B cell (primary cell): ENCODE data around the gene AKR1A1. TPM values are rescaled to one million over a fixed set of nuclear protein-coding genes. Genes with fewer than 3 reads are reported as not detected.

Experiments
- ATAC-seq: fragments of 200-7000 bp; cut with Tn5 transposase; one replicate; pipeline ENCODE4 v1.10.0; 2021; ENCODE audit warnings: low read depth, mild to moderate bottlenecking, moderate number of reproducible peaks, moderate library complexity
- CTCF ChIA-PET: fragments of 350-600 bp; sonication (Branson Sonifier 250); formaldehyde crosslinking; loops from one replicate; lab custom pipeline; 2021; ENCODE audit warnings: antibody characterized with exemption, inconsistent platforms; lab: Charles Lee
- POLR2A ChIA-PET: fragments of 350-600 bp; sonication (Branson Sonifier 250); formaldehyde crosslinking; loops from one replicate; lab custom pipeline; 2021; ENCODE audit warnings: antibody characterized with exemption; lab: Charles Lee
- DNase-seq: peaks from one replicate; pipeline ENCODE4 v3.0.0; 2013
- H2AFZ ChIP-seq: 2 replicates; pipeline ENCODE4 v1.6.1; 2012; ENCODE audit warnings: mild to moderate bottlenecking, low read depth, low read length; ENCODE audit not compliant: insufficient read depth, poor library complexity, severe bottlenecking
- H3K27ac ChIP-seq, 2 donors: 1 replicate in 1 of 2; 2 replicates in 1 of 2; pipeline ENCODE4 v1.5.1; 2012 to 2013; ENCODE audit warnings: low read length in 2 of 2, mild to moderate bottlenecking in 2 of 2, moderate library complexity in 1 of 2
- H3K27me3 ChIP-seq, 4 experiments: fragments of 200-600 bp in 1 of 4; sonication (generic) in 1 of 4; replicated peaks in 1 of 4; 1 replicate in 2 of 4; 2 replicates in 2 of 4; pipeline versions ENCODE4 v1.6.1 to v1.7.0; 2013 to 2016; ENCODE audit warnings: low read length in 3 of 4, mild to moderate bottlenecking in 2 of 4, mixed read lengths in 1 of 4, moderate library complexity in 1 of 4; ENCODE audit not compliant: insufficient read depth in 4 of 4, control insufficient read depth in 3 of 4; ENCODE audit errors: control extremely low read depth in 1 of 4
- H3K36me3 ChIP-seq, 2 experiments: replicated peaks in 1 of 2; 1 replicate in 1 of 2; 2 replicates in 1 of 2; pipeline versions ENCODE4 v1.6.1 to v1.7.1; 2013; ENCODE audit warnings: low read length in 1 of 2; ENCODE audit not compliant: insufficient read depth in 2 of 2, control insufficient read depth in 1 of 2; ENCODE audit errors: control extremely low read depth in 1 of 2, extremely low read depth in 1 of 2
- H3K4me1 ChIP-seq, 2 donors: fragments of 200-600 bp in 1 of 2; sonication (generic) in 1 of 2; 1 replicate in 1 of 2; 2 replicates in 1 of 2; pipeline versions ENCODE4 v1.5.1 to v1.6.1; 2013 to 2017; ENCODE audit warnings: low read length in 2 of 2; ENCODE audit not compliant: control insufficient read depth in 2 of 2, insufficient read depth in 2 of 2
- H3K4me2 ChIP-seq: replicated peaks from 2 replicates; pipeline ENCODE3; 2012; ENCODE audit warnings: mild to moderate bottlenecking, low read depth, low read length; ENCODE audit not compliant: poor library complexity, severe bottlenecking
- H3K4me3 ChIP-seq, 5 experiments: fragments of 200-600 bp in 1 of 5; sonication (generic) in 1 of 5; 1 replicate in 3 of 5; 2 replicates in 2 of 5; pipeline versions ENCODE4 v1.5.1 to v1.7.0; 2011 to 2016; ENCODE audit warnings: low read length in 4 of 5, mild to moderate bottlenecking in 4 of 5, low read depth in 2 of 5, control low read depth in 1 of 5, moderate library complexity in 1 of 5; ENCODE audit not compliant: insufficient read depth in 1 of 5; ENCODE audit errors: control extremely low read depth in 1 of 5, extremely low read depth in 1 of 5
- H3K79me2 ChIP-seq: fragments of 200-600 bp; sonication (generic); one replicate; pipeline ENCODE4 v1.6.0; 2016; ENCODE audit warnings: low read length; ENCODE audit not compliant: control insufficient read depth, insufficient read depth
- H3K9ac ChIP-seq: fragments of 200-600 bp; sonication (generic); 2 replicates; pipeline ENCODE4 v1.6.1; 2017; ENCODE audit warnings: mild to moderate bottlenecking, low read length, moderate library complexity
- H3K9me3 ChIP-seq, 3 donors: one replicate each; pipeline versions ENCODE4 v1.6.1 to v1.7.1; 2013; ENCODE audit warnings: low read length in 2 of 3; ENCODE audit not compliant: control insufficient read depth in 2 of 3, insufficient read depth in 1 of 3; ENCODE audit errors: control extremely low read depth in 1 of 3
- H4K20me1 ChIP-seq: 2 replicates; pipeline ENCODE4 v1.6.0; 2012; ENCODE audit warnings: mild to moderate bottlenecking, low read length; ENCODE audit not compliant: insufficient read depth, control insufficient read depth, poor library complexity, severe bottlenecking
- H3K27ac Mint-ChIP-seq: one replicate; pipeline ENCODE4 v1.8.0; 2021; ENCODE audit warnings: mixed read lengths
- H3K27me3 Mint-ChIP-seq: one replicate; pipeline ENCODE4 v1.8.0; 2021; ENCODE audit warnings: mixed read lengths
- H3K4me1 Mint-ChIP-seq: one replicate; pipeline ENCODE4 v1.8.0; 2021; ENCODE audit warnings: mixed read lengths
- H3K4me3 Mint-ChIP-seq: one replicate; pipeline ENCODE4 v1.8.0; 2021; ENCODE audit warnings: mixed read lengths
- H3K9me3 Mint-ChIP-seq: one replicate; pipeline ENCODE4 v1.8.0; 2022; ENCODE audit warnings: mixed read lengths; ENCODE audit not compliant: insufficient read depth
- CTCF ChIP-seq: fragments of 200-600 bp; IDR thresholded peaks from one replicate; pipeline ENCODE4 v1.8.0; 2022; ENCODE audit warnings: antibody characterized with exemption, mild to moderate bottlenecking
- EZH2 ChIP-seq: IDR thresholded peaks from 2 replicates; pipeline ENCODE4 v1.6.1; 2012; ENCODE audit warnings: borderline replicate concordance, low read depth, mild to moderate bottlenecking, moderate library complexity, low read length; ENCODE audit not compliant: insufficient read depth, poor library complexity, severe bottlenecking
- WGBS: methylation state at CpG from one replicate; pipeline ENCODE4 v1.1.5; 2013; ENCODE audit warnings: missing lambda C conversion rate; ENCODE audit not compliant: insufficient coverage; 5-methylcytosine and 5-hydroxymethylcytosine counted together
- intact Hi-C: fragments of 100-400 bp; cut with micrococcal nuclease; formaldehyde crosslinking; loops from one replicate; pipeline ENCODE4 v1.10.0; 2022
- polyA plus RNA-seq: library from polyadenylated mRNA; depleted of rRNA; stranded (reverse); fragments of >200 nt; gene quantifications from 2 replicates; pipeline ENCODE4 v1.2.3, GENCODE V29; 2012
- total RNA-seq, 2 donors: library from RNA; stranded (reverse); fragments of 120-200 nt in 1 of 2; gene quantifications; 1 replicate in 1 of 2; 2 replicates in 1 of 2; pipeline versions ENCODE4 v1.2.3 to v1.2.4, GENCODE V29; 2013 to 2022

The AKR1A1 gene
- total and polyA plus RNA-seq, 2 donors (not counting 1 experiment from before 2014, with no cell fraction given), result 145 to 163 TPM

- H3K27me3 Mint-ChIP-seq, result no peaks in the 10 kb centered on the region
- CTCF ChIA-PET, result interaction anchor here (0.8 to 6.9 kb wide), 8 partner anchors 13 to 569 kb away, joined by 3 to 57 read pairs (median 7); partner anchors contain the start of gene AKR1A1
Observed at GRCh38 chr1:45583264-45583665, 32.6 kb downstream of the AKR1A1 start.

More at GRCh38 chr1:45583264-45583665, 32.6 kb downstream of the AKR1A1 start:
- no peak for TF ChIP-seq EZH2
- TF ChIP-seq CTCF, result no peak
- H3K4me1 ChIP-seq, result peaks cover 40 to 49% of the 10 kb centered on the region in 2 donors
- H4K20me1 ChIP-seq, result peaks cover 33% of the 10 kb centered on the region
- peaks cover 0 to 10% (median 0%) of the 10 kb centered on the region in 3 donors for H3K9me3 ChIP-seq
- peaks cover 41% of the 10 kb centered on the region for H3K4me1 Mint-ChIP-seq
- peak overlapping the region; percentile 97 for H3K27ac Mint-ChIP-seq
- DNase-seq, result peak; percentile 98
- H3K4me3 Mint-ChIP-seq, result peak overlapping the region; percentile 99
- POLR2A ChIA-PET, result interaction anchor here (0.9 to 4.1 kb wide), 9 partner anchors 16 to 783 kb away, joined by 3 to 31 read pairs (median 8); partner anchors contain the start of genes AKR1A1, GPBP1L1, MUTYH and PLK3
- H3K9me3 Mint-ChIP-seq, result no peaks in the 10 kb centered on the region
- peak overlapping the region; percentile 91 to 100 (median 97) for H3K4me3 ChIP-seq
- H3K9ac ChIP-seq, result peak overlapping the region; percentile 92
- peak overlapping the region; percentile 94 for H2AFZ ChIP-seq
- H3K27ac ChIP-seq, result peak overlapping the region; percentile 80 to 82
- intact Hi-C loops, result loop anchor here (1.0 to 5.0 kb wide), 7 partner anchors 33 to 870 kb away; partner anchors contain the start of genes AKR1A1, CCDC163, IPP and MMACHC
- H3K4me2 ChIP-seq, result peak overlapping the region; percentile 89
- peak; percentile 75 for ATAC-seq
- peaks cover 40% of the 10 kb centered on the region for H3K79me2 ChIP-seq
- H3K27me3 ChIP-seq, result no peaks in the 10 kb centered on the region
- no peaks in the 10 kb centered on the region for H3K36me3 ChIP-seq
- WGBS, result 0% methylated on average over 15 of the region's 19 CpGs
